Stimulated activated CD8-positive, alpha-beta memory T cell treated with anti-CD3 and anti-CD28 coated beads, Interleukin-2, amount 100 ng/mL, for 1 hour (primary cell): ENCODE data around the gene IFT43.

ENCODE experiments used
- DNase-seq, 2 donors: peaks; one replicate each; pipeline ENCODE4 v3.0.0-alpha.2; 2020; ENCODE audit warnings: low read depth in 2 of 2

Gene IFT43

DNA sequence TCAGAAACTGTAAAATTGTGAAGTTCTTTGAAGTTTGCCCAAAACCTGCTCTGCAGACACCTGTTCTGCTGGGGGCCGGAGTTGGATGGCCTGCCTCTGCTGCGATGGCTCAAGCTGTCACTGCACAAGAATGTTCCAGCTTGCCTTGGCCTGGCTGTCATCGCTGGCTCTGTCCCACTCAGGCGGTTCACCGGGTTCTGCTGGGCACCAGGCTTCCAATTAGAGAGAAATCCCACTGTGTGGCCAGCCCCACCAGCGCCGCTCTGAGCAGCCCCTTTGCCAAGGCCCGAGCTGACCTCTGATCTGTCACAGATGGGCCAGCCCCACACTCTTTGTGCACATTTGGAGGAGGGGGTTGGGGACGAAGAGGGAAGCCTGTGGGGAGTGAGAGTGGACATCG lies 94.5 kb downstream of the IFT43 start:
- no peak for DNase-seq

GRCh38 chr14:76080471-76080870 lies 94.9 kb downstream of the IFT43 start:
- DNase-seq = no peak

- no peak for DNase-seq
These were observed 96.1 kb downstream of the IFT43 start for GRCh38 chr14:76081642-76082041.

DNA sequence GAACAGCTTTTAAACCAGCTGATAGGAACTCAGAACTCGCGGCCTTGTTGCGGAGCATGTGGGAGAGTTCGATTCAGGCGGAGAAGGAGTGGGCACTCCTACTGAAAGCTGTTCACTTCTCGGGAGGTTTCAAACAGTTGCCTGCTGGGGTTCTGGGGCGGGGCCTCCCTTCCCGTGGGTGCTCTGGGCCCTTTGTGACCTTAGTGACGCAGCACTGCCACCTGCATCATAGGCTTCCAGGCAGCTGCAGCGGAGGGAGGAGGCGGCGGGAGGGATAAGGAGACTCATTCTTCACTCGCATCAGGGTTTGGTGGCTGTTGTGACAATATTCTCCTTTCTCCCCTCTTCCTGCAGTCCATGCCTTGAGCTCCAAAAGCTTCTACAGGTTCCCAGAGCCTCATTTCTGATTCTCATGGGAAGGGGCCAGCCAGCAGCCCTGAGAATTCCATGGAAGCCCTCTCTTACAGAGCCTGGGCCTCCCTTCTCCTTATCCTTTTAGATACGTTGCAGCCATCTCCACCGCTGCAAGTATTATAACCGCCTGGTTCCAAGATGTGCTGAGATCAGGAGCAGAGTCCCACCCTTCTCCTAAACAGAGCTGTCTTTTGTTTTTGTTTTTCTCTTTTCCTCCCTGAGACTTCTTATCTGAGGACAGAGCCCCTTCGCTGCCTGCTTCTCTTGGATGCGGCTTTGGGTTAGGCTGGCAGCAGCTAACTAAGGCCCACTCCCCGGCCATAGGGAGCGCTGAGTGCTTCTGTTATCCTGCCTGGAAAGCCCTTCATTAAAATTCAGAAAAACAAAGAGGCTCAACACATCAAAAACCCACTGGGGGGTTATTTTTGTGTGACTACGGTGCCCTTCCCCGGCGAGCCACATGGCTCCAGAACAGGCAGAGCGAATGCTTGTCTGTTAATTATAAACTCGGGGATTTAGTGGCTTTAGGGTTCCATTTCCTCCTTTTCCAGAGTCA lies 98.5 kb downstream of the IFT43 start:
- DNase-seq = no peak

- DNase-seq = no peak
These were observed 99.8 kb downstream of the IFT43 start for GRCh38 chr14:76085358-76085757.

GRCh38 chr14:76086636-76087035 lies 101.1 kb downstream of the IFT43 start:
- no peak for DNase-seq

- DNase-seq = no peak
These were observed 102.8 kb downstream of the IFT43 start for GRCh38 chr14:76088326-76088725.

DNA sequence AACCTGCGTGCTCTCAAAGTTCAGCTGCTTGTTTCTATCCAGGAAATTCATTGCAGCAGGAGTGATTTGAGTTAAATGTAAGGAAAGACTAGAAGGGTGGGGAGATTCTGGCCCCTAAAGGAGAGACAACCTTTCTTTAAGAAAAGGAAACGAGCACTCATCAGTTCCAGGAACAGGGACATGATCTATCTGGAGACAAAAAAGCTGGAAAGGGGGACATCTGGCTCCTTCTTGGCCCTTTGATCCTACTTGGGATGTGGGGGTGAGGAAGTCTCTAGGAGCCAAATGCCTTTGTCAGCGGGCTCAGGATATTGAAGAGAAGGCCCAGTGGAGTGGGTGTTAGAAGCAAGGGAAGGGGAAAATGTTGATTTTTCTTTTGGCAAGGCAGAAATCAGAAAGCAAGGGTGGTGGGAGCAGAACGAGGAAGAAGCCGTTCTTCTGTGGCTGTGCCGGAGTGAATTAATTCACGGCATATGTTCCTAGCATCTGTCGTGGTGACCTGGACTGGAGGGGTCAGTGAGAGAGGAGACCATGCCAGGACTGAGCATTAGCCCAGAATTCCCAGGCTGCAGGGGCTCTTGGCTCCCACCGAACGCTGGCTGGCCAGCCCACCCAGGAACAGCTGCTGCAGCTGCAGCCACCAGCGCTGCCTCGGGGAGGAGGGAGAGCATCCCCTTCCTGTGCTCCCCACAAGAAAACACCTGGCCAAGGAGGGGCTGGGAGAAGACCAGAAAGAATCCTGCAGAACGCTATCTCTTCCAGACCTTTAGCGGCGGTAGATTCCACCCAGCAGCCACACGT lies 103.4 kb downstream of the IFT43 start:
- no peak for DNase-seq

- no peak for DNase-seq
These were observed 104.0 kb downstream of the IFT43 start for GRCh38 chr14:76089575-76089974.

GRCh38 chr14:76090616-76091391 lies 105.2 kb downstream of the IFT43 start:
- no peak for DNase-seq

- no peak for DNase-seq
These were observed 107.5 kb downstream of the IFT43 start for GRCh38 chr14:76093077-76093476.

DNA sequence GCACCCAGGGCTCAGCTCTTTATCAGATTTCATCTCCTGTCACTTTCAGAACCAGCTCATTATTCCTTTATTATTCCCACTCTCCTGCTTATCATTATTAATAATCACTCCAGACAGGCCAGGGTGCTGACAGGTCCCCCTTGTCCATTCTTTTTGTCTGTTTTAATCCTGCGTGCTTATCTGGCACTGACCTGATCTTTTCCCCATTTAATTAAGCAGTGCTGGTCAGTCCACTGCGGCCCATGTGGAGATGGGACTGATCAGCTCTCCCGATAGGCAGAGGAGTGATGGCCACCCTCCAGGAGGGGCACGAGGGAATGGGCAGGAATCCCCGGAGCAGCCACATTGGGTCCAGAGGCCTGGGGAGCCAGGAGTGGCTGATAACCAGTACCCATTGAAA lies 110.7 kb downstream of the IFT43 start:
- no peak for DNase-seq

DNA sequence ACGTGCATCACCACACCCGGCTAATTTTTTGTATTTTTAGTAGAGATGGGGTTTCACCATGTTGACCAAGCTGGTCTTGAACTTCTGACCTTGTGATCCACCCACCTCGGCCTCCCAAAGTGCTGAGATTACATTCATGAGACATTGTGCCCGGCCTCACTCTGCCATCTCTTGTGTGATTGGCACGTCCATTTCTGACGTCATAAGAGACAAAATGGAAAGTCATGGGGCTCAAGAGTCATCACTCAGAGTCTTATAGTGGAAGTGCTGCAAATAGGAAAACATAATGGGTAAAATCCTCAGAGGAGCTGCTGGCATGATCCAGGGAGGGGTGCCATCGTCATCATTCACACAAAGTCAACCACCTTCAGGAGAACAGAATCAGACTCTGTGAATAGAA lies 112.0 kb downstream of the IFT43 start:
- no peak for DNase-seq

GRCh38 chr14:76098047-76098446 lies 112.5 kb downstream of the IFT43 start:
- no peak for DNase-seq

DNA sequence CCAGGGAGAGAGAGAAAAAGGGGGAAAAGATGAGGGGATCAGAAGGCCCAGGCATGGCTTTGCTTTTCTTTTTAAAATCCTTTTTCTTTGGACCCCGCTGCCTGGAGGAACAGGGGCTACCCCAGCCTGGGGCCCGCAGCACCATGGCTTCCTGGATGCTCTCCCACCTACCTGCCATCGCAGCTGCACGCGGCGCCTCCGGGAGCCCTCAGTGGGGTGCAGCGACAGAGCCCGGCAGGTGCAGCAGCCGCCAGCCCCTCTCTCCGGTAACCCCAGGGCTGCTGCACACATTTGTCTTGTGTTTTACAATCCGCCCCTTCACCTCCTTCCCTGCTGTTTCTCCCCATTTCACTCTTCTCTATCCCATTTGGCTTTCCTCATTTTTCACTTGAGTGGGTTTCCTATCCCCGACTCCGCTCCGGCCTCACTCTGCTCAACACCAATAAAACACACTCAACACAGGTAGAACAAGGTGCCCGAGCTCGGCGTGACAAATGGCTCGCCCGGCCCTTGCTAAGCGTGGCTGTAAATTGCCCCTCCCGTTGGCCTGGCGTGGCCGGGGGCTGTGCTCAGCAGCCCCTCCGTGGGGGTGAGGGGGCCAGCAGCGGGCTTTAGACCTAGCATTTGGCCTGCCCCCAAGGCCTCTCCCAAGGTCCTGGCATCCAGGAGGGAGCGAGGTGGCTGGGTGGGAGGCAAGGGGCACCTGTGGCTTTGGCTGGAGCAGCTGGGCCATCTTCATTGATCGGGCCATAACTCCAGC lies 113.5 kb downstream of the IFT43 start:
- no peak for DNase-seq

DNA sequence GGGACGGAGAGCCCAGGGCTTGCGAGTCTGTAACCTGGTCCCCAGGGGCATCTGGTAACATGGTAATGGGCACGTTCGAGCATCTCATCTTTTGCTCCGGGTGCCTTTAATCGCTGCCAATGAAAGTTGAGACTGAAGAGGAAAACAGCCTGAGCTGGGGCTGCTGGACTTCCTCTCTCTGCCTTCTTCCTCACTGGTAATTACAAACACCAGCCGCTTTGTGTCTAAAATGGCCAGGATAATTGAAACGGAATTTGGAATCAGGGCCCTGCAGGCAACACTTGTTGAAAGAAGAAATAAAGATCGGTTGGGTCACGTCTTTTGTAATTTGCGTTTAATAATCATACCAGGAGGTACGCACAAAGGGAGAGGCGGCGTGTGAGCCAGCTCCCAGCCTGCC lies 114.7 kb downstream of the IFT43 start:
- no peak for DNase-seq

GRCh38 chr14:76101391-76102379 lies 116.1 kb downstream of the IFT43 start:
- no peak for DNase-seq

DNA sequence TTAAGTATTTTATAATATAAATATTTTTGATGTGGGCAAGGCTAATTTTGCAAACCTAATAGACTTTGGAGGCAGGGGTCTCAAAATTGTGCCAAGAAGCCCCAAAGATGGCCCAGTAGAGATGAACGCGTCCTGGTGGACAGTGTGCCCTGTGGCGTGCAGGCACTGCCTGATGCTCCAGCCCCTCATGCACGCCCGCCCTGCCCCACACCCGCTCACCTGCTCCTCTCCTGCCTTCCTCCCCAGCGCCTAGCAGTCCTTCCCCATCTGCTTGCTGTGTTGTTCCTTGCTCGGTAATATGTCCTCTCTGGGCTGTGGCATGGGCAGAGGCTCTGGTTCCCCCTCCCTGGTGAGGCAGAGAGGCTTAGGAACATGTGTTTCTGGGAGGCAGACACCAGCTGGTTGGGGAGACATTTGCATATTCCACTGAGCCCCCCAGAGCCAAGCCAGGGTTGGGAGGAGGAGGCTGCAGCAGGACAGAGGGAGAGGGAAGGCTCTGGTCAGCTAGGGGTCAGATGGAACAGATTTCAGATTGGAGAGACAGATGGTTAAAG lies 119.3 kb downstream of the IFT43 start:
- DNase-seq = no peak

DNA sequence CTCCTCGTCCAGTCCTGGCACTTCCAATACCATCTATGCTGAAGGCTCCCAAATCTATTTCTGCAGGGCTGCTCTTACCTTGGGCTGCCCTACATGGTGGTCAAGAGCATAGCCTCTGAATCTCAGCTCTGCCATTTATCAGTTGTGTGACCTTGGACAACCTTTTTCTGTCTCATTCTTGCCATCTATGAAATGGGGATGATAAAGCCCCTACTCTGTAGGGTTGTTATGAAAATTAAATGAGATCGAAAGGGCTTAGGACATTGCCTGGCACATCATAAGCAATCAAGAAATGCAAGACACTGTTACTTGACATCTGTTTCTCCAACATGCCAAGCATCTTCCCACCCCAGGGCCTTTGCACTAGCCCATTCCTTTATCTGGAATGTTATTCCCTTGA lies 120.6 kb downstream of the IFT43 start:
- no peak for DNase-seq
